Memory B cell (primary cell): ENCODE results near the gene ISYNA1.

Experiments used
- ATAC-seq: fragments of 150-1000 bp; cut with Tn5 transposase; 2 replicates; pipeline ENCODE4 v1.10.0; 2021; ENCODE audit warnings: low read depth, mild to moderate bottlenecking, moderate library complexity
- DNase-seq, 2 donors: peaks; one replicate each; pipeline ENCODE4 v3.0.0; 2022; ENCODE audit warnings: low spot score in 2 of 2
- H3K27ac Mint-ChIP-seq: one replicate; pipeline ENCODE4 v1.8.0; 2022; ENCODE audit warnings: mild to moderate bottlenecking, moderate library complexity, mixed read lengths
- H3K27me3 Mint-ChIP-seq: one replicate; pipeline ENCODE4 v1.8.0; 2022; ENCODE audit warnings: mixed read lengths
- H3K36me3 Mint-ChIP-seq: one replicate; pipeline ENCODE4 v1.8.0; 2022; ENCODE audit warnings: mild to moderate bottlenecking, mixed read lengths
- H3K4me1 Mint-ChIP-seq: one replicate; pipeline ENCODE4 v1.8.0; 2022; ENCODE audit warnings: mixed read lengths
- H3K4me3 Mint-ChIP-seq: one replicate; pipeline ENCODE4 v1.8.0; 2022; ENCODE audit warnings: mild to moderate bottlenecking, moderate library complexity, mixed read lengths
- H3K9me3 Mint-ChIP-seq: one replicate; pipeline ENCODE4 v1.8.0; 2022; ENCODE audit warnings: mixed read lengths

Gene ISYNA1

DNA sequence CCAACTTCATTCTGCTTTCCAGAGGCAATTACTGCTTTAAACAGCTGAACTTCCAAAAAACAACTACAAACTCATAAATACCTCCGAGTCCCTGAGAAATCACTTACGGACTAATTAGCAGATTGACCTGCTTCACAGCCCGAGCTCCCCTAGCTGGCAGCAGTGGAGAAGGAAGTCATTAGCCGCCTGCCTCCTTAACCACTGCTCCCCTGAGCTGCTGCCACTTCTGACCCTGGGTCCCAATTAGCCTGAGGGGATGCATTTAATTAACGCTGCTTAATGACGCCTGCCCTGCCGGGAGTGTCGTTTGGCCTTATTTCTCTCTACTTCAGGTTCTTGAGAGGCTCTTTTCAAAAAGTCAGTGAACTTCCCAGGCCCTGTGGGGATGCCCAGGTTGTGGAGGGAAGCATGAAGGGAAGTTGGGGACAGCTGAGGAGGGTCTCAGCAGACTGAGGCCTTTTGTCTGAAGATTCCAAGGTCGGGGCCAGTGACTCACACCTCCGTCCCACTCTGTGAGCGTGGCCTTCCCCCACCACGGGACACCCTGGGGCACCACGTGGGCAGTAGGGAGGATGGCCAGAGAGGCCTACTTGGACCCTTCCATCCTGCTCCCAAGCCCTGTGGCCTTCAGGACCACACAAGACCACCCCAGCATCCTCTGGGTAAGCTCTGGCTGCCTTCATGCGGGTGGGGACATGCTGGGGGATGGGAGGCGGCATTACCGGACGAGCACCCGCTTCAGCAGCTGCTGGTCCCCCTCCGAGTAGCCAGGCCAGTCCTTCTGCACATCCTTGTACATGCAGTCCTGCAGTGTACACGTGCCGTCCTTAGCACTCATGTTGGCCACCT lies 19.8 kb upstream of the ISYNA1 start:
- no peaks in the 10 kb centered on the region for H3K27me3 Mint-ChIP-seq
- ATAC-seq (no peak), DNase-seq (no peak)
- H3K4me3 Mint-ChIP-seq: no peak overlapping the region
- no peak overlapping the region for H3K27ac Mint-ChIP-seq
- H3K4me1 Mint-ChIP-seq: peaks cover 5% of the 10 kb centered on the region
- no peaks in the 10 kb centered on the region for H3K9me3 Mint-ChIP-seq
- H3K36me3 Mint-ChIP-seq: peaks cover 23% of the 10 kb centered on the region

DNA sequence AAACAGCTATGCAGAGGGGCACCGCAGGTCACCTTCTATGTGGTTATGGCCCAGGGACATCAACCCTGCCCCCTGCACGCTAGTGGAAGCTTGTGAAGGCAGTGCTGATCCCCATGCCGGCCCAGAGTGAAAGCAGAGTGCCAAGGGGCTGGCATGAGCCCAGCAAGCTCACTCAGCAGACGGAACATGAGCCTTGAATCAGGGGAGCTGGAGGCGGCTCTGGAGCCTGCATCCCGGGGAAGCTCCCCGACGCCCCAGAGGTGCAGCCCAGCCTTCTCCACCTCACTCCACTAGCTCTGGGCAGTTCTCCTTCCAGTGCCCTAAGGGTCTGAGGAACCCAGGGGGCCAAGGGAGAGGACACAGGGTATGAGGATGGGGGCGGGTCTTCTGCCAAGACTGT lies 19.0 kb upstream of the ISYNA1 start:
- Mint-ChIP-seq H3K36me3 (peaks cover 22% of the 10 kb centered on the region), H3K4me3 (no peak overlapping the region), H3K27me3 (no peaks in the 10 kb centered on the region), H3K9me3 (no peaks in the 10 kb centered on the region), H3K4me1 (peaks cover 3% of the 10 kb centered on the region), H3K27ac (no peak overlapping the region)
- no peak for DNase-seq
- ATAC-seq: no peak

DNA sequence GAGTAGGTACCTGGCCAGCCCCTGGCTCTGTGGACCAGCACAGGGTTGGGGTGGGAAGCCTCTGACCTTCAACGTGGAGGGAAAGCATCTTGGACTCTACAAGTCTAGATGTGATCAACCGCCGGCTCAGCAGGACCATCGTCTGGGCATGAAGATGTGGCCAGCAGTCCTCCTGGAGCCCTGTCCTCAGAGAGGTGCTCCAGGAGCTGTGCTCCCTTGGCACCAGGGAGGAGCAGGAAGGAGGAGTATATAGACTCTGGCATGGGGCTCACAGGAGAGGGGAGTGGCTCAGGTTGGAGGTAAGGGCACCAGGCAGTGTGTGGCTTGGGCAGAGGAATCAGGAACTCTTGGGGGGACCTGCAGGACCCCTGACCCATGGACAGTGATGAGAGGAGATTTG lies 18.3 kb upstream of the ISYNA1 start:
- Mint-ChIP-seq H3K4me1 (no peaks in the 10 kb centered on the region), H3K9me3 (no peaks in the 10 kb centered on the region), H3K4me3 (no peak overlapping the region), H3K27ac (no peak overlapping the region), H3K36me3 (peaks cover 16% of the 10 kb centered on the region), H3K27me3 (no peaks in the 10 kb centered on the region)
- ATAC-seq (no peak), DNase-seq (no peak)

DNA sequence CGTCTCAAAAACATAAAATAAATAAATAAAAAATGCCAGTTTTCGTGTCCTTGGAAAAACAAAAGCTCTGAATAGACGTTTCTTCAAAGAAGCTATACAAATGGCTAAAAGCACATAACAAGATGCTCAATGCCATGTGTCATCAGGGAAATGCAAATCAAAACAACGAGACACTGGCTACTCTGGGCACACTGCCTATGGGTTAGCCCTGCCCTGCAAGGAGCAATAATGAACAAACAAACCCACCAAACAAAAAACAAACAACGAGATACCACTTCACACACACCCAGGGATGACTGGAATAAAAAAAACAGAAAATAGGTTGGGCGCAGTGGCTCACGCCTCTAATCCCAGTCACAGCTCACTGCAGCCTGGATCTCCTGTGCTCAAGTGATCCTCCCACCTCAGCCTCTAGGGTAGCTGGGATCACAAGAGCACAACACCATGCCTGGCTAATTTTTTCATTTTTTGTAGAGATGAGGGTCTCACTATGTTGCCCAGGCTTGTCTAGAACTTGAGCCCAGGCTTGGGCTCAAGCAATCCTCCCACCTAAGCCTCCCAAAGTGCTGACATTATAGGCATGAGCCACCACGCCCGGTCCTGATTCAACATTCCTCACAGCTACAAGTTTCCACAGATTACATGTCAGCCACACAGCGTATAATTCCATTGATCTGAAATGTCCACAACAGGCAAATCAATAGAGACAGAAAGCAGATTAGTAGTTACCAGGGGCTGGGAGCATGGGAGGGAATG lies 15.5 kb upstream of the ISYNA1 start:
- Mint-ChIP-seq H3K4me1 (peaks cover 3% of the 10 kb centered on the region), H3K27me3 (no peaks in the 10 kb centered on the region), H3K27ac (no peak overlapping the region), H3K9me3 (no peaks in the 10 kb centered on the region), H3K4me3 (no peak overlapping the region), H3K36me3 (peaks cover 20% of the 10 kb centered on the region)
- ATAC-seq (no peak), DNase-seq (no peak)

DNA sequence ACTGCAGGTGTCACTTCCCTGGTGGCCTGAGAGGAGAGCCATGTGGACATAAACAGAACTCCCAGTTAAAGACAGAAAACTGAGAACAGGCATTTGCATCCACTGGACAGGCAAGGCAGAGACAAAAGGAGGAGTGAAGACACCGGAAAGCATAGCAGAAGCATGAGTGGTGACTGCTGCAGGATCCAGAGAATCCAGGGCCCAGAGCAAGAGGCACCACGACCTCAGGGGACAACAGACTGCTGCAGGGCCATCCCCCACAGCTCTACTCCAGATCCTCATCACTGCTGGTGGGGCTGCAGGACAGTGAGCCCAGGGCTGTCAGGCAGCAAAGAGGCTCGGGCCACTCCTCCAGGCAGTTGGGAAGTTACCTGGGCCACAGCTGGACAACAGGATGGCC lies 14.5 kb upstream of the ISYNA1 start:
- Mint-ChIP-seq H3K27me3 (no peaks in the 10 kb centered on the region), H3K36me3 (peaks cover 21% of the 10 kb centered on the region), H3K27ac (no peak overlapping the region), H3K4me3 (no peak overlapping the region), H3K4me1 (peaks cover 3% of the 10 kb centered on the region), H3K9me3 (no peaks in the 10 kb centered on the region)
- DNase-seq (no peak), ATAC-seq (no peak)

DNA sequence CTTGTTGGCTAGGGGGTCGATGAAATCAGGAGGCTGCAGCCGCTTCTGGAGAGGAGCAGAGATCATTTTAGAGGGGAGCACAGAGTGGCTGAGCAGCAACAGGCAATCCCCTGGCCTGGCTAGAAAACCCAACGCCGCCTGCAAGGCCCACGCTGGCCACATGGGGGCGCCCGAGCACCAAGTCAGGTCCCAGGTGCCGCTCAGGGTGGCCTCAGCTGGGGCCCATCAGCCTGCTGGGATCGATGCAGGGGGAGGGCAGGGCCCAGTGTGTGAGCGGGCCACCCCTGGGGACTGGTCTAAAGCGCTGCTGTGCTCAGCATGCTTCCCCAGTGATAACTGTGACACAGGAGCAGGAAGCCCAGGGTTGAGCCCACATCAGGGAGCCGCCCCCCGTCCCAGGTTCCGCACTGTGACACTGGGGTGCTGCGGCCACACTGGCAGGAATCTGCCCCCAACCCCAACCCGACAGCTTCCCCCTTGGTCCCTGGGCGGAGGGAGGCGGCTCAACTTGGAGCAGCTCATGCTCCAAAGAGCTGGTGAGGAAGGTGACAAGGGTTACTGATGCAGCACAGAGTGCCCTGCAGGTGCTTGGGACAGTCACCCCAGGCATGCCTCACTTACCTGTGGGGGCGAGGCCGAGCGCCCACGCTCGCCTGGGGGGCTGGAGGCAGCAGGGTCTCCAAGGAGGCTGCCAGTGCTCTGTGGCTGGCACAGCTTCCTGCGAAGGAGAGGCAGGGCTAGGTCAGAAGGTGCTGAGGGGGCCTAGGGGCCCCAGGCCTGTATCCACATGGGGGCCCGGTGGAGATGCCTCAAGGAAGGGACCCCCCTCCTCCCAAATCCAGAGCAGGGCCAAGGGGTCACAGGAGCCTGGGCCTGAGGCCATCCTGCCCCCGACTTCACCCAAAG lies 13.3 kb upstream of the ISYNA1 start:
- Mint-ChIP-seq H3K4me3 (no peak overlapping the region), H3K4me1 (peaks cover 3% of the 10 kb centered on the region), H3K27me3 (no peaks in the 10 kb centered on the region), H3K27ac (no peak overlapping the region), H3K9me3 (no peaks in the 10 kb centered on the region), H3K36me3 (peaks cover 19% of the 10 kb centered on the region)
- DNase-seq (peak; percentile 94 to 100), ATAC-seq (peak; percentile 93)

DNA sequence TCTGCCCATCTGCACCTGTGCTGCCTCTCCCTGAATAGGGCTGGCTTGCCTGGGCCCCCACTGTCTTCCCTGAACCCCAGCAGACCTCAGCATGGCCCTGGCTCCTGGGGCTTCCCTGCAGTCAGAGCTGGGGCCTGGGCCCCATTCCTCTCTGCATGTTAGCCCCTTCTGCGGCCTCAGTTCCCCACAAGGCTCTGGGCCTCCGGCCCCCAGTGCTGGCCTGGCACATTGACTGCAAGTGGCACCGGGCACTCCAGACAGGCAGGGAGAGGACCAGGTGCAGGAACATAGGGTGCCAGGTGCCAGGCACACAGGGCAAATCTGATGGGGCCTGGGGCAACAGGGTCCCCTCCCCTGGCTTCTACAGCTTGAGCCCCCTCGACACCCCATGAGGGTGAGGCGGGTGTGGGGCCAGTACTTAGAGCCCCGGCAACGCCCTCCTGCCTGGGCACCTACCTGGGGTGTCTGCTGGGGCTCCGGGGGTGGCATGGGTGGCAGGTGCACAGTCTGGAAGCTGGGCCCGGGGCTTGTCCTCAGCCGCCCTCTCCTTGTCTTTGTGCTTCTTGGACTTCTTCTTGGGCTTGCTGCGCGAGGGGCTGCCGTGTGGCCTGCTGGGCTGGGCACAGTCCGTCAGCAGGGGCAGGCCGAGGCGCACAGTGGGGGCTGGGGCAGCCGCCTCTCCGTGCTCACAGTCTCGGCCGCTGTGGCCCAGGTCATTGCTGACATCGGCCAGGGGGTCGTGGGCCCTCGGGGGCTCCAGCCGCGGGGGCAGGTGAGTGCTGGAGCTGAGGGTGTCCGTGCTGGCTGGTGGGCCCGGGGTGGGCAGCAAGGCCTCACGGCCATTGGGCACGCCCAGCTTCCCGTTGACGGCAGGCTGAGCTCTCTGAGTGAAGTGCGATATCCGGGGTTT lies 12.3 kb upstream of the ISYNA1 start:
- Mint-ChIP-seq H3K9me3 (no peaks in the 10 kb centered on the region), H3K4me1 (peaks cover 3% of the 10 kb centered on the region), H3K36me3 (peaks cover 13% of the 10 kb centered on the region), H3K27me3 (no peaks in the 10 kb centered on the region), H3K4me3 (no peak overlapping the region), H3K27ac (no peak overlapping the region)
- ATAC-seq (no peak), DNase-seq (no peak)

DNA sequence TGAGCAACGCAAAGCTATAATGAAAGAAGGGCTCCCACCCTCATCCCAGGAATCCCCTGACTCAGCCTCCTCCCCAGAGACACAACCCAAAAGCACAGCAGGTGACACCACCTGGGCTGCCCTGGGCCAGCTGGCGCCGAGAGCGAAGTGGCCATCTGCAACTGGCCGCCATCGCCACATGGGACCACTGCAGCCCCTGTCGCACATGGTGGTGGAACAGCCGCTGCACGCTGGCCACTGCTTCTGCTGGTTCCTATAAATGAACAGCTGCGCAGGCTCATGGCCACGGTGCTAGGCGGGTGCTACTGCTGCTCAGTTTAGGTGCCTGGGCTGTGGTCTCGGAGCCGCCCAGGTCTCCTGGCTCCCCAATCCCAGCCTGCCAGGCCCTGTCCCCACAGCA lies 11.6 kb upstream of the ISYNA1 start:
- Mint-ChIP-seq H3K36me3 (peaks cover 13% of the 10 kb centered on the region), H3K4me1 (peaks cover 3% of the 10 kb centered on the region), H3K27me3 (no peaks in the 10 kb centered on the region), H3K27ac (no peak overlapping the region), H3K4me3 (no peak overlapping the region), H3K9me3 (no peaks in the 10 kb centered on the region)
- ATAC-seq: no peak
- DNase-seq: no peak

DNA sequence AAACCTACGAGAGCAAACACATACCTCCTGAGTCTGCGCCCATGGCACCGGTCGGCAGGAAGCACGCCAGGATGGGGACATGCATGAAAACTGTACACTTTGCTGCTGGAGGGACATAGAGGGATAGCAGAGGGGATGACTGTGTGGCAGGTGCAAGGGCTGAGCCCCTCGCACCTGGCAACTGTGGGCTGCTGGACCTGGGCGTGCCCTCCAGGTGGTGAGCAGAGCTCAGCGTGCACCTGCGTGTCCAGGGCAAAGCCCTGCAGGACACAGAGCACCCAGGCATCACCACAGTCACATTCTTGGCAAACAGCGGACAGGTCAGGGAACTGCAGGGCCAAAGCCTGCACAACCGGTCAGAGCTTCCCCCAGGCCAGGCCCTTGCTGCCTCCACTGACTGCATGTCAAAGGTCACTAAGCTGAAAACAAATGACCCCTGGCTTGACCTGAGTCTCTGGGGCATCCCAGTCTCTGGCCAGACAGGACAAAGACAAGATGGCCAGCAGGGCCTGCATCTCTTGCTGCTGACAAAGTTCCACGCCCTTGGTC lies 9.0 kb upstream of the ISYNA1 start:
- Mint-ChIP-seq H3K4me1 (peaks cover 10% of the 10 kb centered on the region), H3K9me3 (peaks cover 4% of the 10 kb centered on the region), H3K27ac (no peak overlapping the region), H3K4me3 (no peak overlapping the region), H3K36me3 (peaks cover 16% of the 10 kb centered on the region), H3K27me3 (no peaks in the 10 kb centered on the region)
- ATAC-seq (no peak), DNase-seq (no peak)

DNA sequence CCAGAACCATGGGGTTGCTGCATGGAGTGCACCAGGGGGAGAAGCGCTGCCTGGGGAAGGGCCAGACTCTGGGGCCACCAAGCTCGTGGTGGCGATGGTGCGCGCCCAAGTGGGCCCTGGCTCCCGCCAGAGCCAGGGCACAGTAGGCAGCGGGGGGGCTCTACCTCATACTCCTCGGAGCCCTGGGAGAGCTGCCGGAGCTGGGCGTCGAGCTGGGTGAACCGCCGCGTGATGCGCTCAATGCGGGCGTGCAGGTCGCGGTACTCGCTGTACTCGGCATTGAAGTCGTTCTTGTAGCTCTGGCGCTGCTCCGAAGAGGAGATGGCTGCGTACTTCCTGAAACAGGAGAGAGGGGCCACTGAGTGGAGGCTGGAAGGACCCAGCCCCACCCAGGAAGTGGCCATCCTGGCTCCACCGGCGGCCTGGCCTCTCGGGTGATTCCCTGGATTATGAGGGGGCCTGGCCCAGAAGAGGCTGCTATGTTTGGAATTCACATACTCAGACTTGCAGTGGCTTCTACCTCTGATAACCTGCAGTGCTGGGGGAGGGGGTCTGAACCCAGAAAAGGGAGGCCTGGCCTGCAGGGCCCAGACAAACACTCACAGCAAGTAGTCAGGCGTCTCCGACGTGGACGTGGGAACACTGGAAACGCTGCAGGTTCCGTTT lies 8.3 kb upstream of the ISYNA1 start:
- peaks cover 16% of the 10 kb centered on the region for H3K36me3 Mint-ChIP-seq
- no peaks in the 10 kb centered on the region for H3K27me3 Mint-ChIP-seq
- no peak overlapping the region for H3K4me3 Mint-ChIP-seq
- ATAC-seq (no peak), DNase-seq (no peak)
- peaks cover 4% of the 10 kb centered on the region for H3K9me3 Mint-ChIP-seq
- no peak overlapping the region for H3K27ac Mint-ChIP-seq
- H3K4me1 Mint-ChIP-seq: peaks cover 13% of the 10 kb centered on the region

DNA sequence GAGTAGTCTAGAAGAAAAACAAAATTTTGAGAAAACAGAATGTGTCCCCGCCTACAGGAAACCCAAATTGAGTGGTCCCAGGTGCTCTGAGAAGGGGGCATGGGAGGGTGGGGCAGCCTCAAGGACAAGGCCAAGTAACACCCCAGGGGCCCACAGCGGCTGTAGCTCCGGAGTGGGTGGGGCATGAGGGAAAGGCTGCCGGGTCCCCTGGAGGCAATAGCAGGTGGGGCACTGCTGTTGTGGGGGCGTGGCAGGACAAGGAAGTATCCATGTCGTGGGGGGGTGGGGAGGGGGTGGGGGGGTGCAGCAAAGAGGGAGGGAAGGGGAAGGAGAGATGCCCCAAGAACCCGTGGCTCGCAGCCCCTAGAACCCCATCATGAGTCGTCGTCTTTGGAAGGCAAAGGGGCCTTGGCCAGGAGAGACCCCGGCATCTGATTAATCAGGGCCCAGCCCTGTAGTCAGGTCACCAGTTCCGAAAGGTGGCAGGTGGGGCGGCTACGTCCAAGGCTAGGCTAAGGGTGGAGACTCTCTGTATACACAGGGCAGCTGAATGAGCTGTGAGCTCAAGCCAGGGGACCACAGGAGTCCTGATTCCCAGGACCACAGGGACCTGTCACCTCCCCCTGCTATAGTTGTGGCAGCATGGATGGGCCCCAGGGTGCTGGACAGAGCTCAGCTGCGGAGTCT lies 7.5 kb upstream of the ISYNA1 start:
- H3K9me3 Mint-ChIP-seq: peaks cover 4% of the 10 kb centered on the region
- H3K27ac Mint-ChIP-seq: no peak overlapping the region
- no peaks in the 10 kb centered on the region for H3K27me3 Mint-ChIP-seq
- H3K4me3 Mint-ChIP-seq: no peak overlapping the region
- no peak for ATAC-seq
- no peak for DNase-seq
- peaks cover 13% of the 10 kb centered on the region for H3K36me3 Mint-ChIP-seq
- peaks cover 15% of the 10 kb centered on the region for H3K4me1 Mint-ChIP-seq

DNA sequence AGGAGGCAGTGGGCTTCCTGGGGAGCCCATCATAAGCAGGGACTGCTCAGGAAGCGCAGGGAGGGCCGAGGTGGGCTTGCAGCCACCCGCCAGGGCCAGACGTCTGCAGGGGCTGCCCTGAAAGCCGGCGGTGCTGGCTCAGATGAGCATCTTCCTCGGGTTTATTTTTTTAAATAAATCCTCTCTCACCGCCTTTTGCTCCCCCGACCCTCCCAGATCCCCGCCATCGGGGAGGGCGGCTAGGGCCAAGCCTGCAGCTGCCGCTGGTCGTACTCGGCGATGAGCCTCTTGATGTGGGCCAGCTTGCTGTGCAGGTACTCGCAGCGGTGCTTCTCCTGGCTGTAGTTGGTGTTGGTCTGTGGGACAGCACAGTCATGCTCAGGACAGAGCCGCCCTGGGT lies 6.6 kb upstream of the ISYNA1 start:
- no peak for ATAC-seq
- Mint-ChIP-seq H3K9me3 (peaks cover 4% of the 10 kb centered on the region), H3K4me1 (peaks cover 18% of the 10 kb centered on the region), H3K36me3 (peaks cover 13% of the 10 kb centered on the region), H3K27ac (no peak overlapping the region), H3K27me3 (no peaks in the 10 kb centered on the region), H3K4me3 (no peak overlapping the region)
- DNase-seq: no peak
